GM13977 (cell line): ENCODE results near the gene LINGO4.

ENCODE experiments used
- DNase-seq: peaks from one replicate; pipeline ENCODE4 v3.0.0; 2012; ENCODE audit warnings: low spot score
- in situ Hi-C: fragments of 300-500 bp; cut with MboI; formaldehyde crosslinking; loops from one replicate; pipeline ENCODE4 v1.12.0; 2022; ENCODE audit warnings: low sequenced_read_pairs, low pct_unique_long_range_greater_than_20kb, mixed read lengths, inconsistent platforms; ENCODE audit not compliant: unreplicated experiment
- TF ChIP-seq, protein P1 (sequence below): IDR thresholded peaks from 2 replicates; pipeline ENCODE4 v1.5.1; 2012; ENCODE audit warnings: mild to moderate bottlenecking, control low read depth; ENCODE audit not compliant: insufficient read depth; ENCODE audit errors: extremely low read depth, missing control alignments

The LINGO4 gene

DNA sequence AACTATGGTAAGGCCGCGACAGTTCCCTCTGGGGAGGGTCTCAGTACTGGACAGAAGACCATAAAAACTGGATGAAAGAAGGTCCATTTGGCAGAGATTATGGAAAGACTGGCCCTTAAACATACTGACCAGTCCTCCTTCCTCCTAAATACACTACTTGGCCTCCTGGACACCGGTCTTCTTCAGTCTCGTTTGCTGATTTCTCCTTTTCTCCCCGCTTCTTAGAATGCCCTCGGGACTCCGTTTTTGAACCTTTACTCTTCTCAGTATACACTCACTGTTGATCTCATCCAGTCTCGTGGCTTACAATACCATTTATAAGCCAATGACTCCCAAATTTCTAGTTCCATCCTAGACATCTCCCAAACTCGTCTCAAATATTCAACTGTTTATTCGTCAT is 41.2 kb downstream of the LINGO4 start:
- TF ChIP-seq, protein P1, sequence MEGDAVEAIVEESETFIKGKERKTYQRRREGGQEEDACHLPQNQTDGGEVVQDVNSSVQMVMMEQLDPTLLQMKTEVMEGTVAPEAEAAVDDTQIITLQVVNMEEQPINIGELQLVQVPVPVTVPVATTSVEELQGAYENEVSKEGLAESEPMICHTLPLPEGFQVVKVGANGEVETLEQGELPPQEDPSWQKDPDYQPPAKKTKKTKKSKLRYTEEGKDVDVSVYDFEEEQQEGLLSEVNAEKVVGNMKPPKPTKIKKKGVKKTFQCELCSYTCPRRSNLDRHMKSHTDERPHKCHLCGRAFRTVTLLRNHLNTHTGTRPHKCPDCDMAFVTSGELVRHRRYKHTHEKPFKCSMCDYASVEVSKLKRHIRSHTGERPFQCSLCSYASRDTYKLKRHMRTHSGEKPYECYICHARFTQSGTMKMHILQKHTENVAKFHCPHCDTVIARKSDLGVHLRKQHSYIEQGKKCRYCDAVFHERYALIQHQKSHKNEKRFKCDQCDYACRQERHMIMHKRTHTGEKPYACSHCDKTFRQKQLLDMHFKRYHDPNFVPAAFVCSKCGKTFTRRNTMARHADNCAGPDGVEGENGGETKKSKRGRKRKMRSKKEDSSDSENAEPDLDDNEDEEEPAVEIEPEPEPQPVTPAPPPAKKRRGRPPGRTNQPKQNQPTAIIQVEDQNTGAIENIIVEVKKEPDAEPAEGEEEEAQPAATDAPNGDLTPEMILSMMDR: no peak
- no peak for DNase-seq
- in situ Hi-C loops: no loop called here

DNA sequence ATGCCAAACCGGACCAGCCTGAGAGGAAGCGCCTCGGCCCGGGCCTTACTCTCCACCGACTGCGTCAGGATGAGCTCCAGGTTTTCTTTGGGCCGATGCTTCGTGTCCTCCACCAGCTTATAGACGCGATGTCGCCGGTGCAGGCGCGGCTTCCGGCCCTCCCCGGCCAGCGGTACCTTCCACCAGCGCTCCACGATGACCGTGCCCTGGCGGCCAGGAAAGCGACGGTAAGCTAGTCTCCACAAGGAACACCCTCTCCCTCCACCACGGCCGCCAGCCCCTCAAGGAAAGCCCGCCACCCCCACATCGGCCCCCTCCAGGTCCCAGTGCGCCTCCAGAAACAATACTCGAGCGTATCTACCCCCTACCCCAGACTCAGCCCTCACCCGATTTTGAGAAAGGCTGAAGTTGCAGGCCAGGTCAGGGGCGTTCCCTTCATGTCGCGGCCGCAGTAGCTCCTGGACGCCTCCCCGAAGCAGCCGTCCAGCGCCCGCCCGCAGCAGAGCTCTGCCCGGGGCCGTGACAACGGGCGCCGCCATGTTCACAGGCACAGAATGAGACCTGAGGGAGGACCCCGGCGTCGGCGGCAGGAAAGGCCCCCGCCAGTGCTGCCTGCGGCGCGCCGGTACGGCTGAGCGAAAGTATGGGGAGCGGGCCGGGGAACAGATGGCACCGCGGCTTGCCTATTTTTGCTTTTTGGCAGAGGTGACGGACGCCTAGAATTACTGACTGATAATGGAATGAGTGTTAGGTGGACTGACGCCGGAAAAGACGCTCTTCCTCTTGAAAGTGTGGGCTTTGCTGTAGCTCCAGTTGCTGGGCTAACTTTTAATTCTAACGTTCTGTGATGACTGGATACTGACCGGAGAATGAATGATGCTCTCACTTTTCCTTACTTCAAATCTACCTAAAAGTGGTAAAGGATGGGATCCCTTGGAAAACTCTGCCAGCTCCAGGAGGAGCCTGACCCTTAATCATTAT is 42.0 kb downstream of the LINGO4 start, which contains the start of gene MRPL9:
Gene MRPL9 (minus strand): TSS at position 556 of the 981 bp plus-strand sequence. CDS start 17 bp downstream, at position 539.
- TF ChIP-seq, protein P1: no peak
- in situ Hi-C loops: no loop called here
- peak; percentile 94 for DNase-seq

DNA sequence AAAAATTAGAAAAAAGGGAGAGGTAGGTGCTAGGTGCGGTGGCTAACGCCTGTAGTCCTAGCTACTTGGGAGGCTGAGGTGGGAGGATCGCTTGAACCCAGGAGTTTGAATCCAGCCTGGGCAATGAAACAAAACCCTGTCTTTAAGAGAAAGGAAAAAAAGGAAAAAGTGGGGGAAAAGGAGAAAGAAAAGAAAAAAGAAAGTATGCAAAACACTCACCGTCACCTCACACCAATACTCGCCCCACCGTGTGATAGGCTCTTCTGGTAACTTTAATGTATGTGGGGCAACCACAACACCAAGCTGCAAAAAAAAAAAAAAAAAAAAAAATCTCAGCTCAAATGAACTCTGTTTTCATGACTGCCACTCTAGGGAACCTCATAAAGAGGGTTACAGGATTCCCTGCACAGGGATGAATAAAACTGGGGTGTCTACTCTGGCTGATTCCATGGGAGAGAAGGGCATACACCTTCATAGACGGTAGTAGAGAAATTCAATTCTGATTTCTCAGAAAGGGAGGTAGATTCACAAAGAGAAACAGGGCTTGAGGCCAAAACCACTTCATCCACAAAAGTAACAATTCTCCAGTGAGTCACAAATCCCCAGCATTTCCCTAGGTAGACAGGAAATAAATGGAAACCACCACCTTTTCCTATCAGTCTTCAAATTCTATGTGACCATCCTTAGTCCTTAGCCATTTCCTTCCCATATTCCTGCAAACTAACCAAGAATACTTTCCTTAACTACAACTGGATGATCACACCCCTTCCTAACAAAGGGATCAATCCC is 44.4 kb downstream of the LINGO4 start:
- TF ChIP-seq, protein P1: no peak
- DNase-seq: no peak
- in situ Hi-C loops: no loop called here

DNA sequence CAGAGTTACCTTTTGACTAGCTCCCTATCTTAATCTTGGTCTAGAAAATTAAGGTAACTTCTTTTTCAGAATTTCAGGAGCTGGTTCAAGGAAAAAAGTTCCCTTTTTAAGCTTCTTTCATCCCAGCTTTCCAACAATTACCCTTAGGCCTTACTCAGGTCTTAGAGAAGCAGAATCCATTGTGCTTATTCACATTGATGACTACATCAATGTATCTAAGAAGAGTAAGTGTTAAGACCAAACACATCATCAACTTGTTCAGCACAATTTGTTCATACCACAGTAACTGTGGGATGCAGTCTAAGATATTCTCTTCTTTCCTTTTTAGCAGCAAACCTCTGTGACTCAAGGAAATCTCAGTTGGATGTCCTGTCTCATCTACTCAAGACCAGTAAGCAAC is 46.0 kb downstream of the LINGO4 start:
- TF ChIP-seq, protein P1: no peak
- in situ Hi-C loops: no loop called here
- DNase-seq: no peak

DNA sequence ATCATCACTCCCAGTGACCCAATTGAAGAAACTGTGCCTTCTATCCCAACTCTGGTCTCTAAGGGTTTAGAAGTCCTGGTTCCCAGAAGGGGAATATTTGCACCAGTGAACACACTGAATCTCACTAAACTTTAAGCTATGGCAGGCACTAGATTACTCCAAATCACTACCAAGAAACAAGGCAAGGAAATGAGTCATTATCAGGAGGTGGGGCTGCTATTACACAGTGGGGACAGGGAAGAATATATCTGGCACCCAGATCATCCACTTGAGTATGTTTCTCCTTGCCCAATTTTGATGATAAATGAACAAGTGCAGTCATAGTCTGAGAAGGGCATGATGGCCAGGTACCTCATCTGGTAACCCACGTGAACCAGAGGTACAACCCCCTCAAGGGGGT is 48.9 kb downstream of the LINGO4 start:
- TF ChIP-seq, protein P1: no peak
- DNase-seq: no peak
- in situ Hi-C loops: no loop called here
